Panc1 (cell line): ENCODE measurements around the gene DIPK1B.
"Not testable (repeated sequence)": the region's sequence is repeated elsewhere in the genome, so short reads cannot be mapped to it uniquely, and the experiment has no call there.

Experiments used
- CTCF ChIP-seq: fragments of 450-650 bp; IDR thresholded peaks from 2 replicates; pipeline ENCODE4 v1.5.1; 2017; ENCODE audit warnings: mild to moderate bottlenecking
- POLR2AphosphoS5 ChIP-seq: IDR thresholded peaks from 2 replicates; pipeline ENCODE4 v1.6.1; 2012; ENCODE audit warnings: mild to moderate bottlenecking, low read depth, low read length, moderate library complexity
- REST ChIP-seq, 2 experiments: IDR thresholded peaks; 2 replicates each; pipeline ENCODE4 v1.6.1; 2011 to 2012; ENCODE audit warnings: low read depth in 2 of 2, control low read depth in 1 of 2, low read length in 1 of 2, mild to moderate bottlenecking in 1 of 2, moderate library complexity in 1 of 2; ENCODE audit not compliant: insufficient read depth in 1 of 2

- not testable (repeated sequence) for TF ChIP-seq POLR2AphosphoS5; CTCF; REST (IDR thresholded peaks at IDR 0.05; ENCODE audit: insufficient read depth in 1 of 2, low read depth in 2 of 2, low read length in 1 of 2)
Measured at GRCh38 chr9:136704741-136705140, 7.6 kb upstream of the DIPK1B start.
